ENCODE measurements around the gene DMKN.

DNA sequence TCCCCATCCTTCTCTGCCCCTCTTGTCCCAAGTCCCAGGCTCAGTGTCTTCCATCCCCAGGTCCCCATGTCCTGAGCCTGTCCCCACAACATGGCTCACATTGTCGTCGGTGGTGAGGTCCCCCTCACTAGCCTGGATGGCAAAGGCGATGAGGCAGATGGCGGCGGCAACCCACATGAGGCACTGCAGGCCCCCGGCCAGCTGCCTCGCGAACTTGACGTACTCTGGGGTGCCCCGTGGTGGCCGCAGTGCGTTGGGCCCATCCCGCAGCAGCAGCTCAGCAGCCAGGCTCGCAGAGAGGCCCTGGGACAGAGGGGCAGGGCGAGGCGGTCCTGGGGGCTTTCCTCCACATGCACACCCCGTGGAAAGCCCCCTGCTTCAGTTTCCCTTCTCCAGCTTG, 48.9 kb upstream of the DMKN start:
- TF ChIP-seq CTCF (IDR thresholded peaks at IDR 0.05; ENCODE audit: low read depth, low read length, poor library complexity, severe bottlenecking) (no peak), EZH2phosphoT487 (IDR thresholded peaks at IDR 0.05; ENCODE audit: borderline replicate concordance, low read length) (no peak)

Measured in DOHH2 (cell line).